Mesothelial cell of epicardium (in vitro differentiated cells): Measurements from ENCODE around the gene CISH. TPM values are rescaled to one million over a fixed set of nuclear protein-coding genes. Genes with fewer than 3 reads are reported as not detected.
A peak's percentile ranks its signal among the peaks of the same experiment; 100 is the strongest.

ENCODE experiments used
- DNase-seq, 2 experiments: peaks; one replicate each; pipeline ENCODE4 v3.0.0; 2021; ENCODE audit warnings: low spot score in 2 of 2; ENCODE audit not compliant: unreplicated experiment in 2 of 2
- H3K27ac Mint-ChIP-seq: 2 replicates; pipeline ENCODE4 v1.8.0; 2021; ENCODE audit warnings: mixed read lengths
- H3K27me3 Mint-ChIP-seq: 2 replicates; pipeline ENCODE4 v1.8.0; 2021; ENCODE audit warnings: low read depth, mixed read lengths
- H3K36me3 Mint-ChIP-seq: 2 replicates; pipeline ENCODE4 v1.8.0; 2021; ENCODE audit warnings: mixed read lengths
- H3K4me1 Mint-ChIP-seq: 2 replicates; pipeline ENCODE4 v1.8.0; 2021; ENCODE audit warnings: mixed read lengths
- H3K4me3 Mint-ChIP-seq: 2 replicates; pipeline ENCODE4 v1.8.0; 2021; ENCODE audit warnings: mild to moderate bottlenecking, moderate library complexity, mixed read lengths
- H3K9me3 Mint-ChIP-seq: 2 replicates; pipeline ENCODE4 v1.8.0; 2021; ENCODE audit warnings: mixed read lengths
- CTCF ChIP-seq: fragments of 200-600 bp; sonication (generic); IDR thresholded peaks from one replicate; pipeline ENCODE4 v1.5.0; 2021; ENCODE audit warnings: antibody characterized with exemption; ENCODE audit not compliant: unreplicated experiment
- total RNA-seq: library from RNA; stranded (reverse); gene quantifications from 3 replicates; pipeline ENCODE4 v1.2.1, GENCODE V29; 2021

Gene CISH
- total RNA-seq, 1 donor from 2014 or later = 15.2 TPM

DNA sequence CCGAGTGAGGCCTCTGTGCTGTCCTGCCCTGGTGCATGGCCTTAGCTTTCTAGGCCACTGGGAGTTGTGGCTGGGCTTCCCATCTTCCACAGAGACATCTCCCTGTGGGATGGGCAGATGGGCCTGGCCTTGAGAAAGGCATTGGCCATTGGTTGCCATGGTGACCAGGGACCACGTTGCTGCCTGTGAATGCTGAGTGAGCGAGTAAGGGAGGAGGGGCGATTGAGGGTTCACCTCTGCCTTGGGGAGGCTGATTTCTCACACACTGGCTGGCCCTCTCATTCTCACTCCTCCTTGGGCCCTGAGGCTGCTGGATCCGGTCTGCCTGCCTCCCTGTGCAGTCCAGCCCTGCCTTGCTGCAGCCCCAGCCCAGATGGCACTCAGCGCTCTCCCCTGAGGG is 36.7 kb upstream of the CISH start:
- H3K27me3 Mint-ChIP-seq = no peaks in the 10 kb centered on the region
- no peak for TF ChIP-seq CTCF
- no peak for DNase-seq
- H3K36me3 Mint-ChIP-seq = peaks cover 19% of the 10 kb centered on the region
- H3K4me1 Mint-ChIP-seq = peaks cover 2% of the 10 kb centered on the region
- H3K27ac Mint-ChIP-seq = no peak overlapping the region
- H3K4me3 Mint-ChIP-seq = no peak overlapping the region
- H3K9me3 Mint-ChIP-seq = no peaks in the 10 kb centered on the region

GRCh38 chr3:50645378-50645777 is 33.8 kb upstream of the CISH start:
- TF ChIP-seq CTCF = no peak
- H3K4me1 Mint-ChIP-seq = no peaks in the 10 kb centered on the region
- peaks cover 21% of the 10 kb centered on the region for H3K36me3 Mint-ChIP-seq
- no peak overlapping the region for H3K27ac Mint-ChIP-seq
- H3K4me3 Mint-ChIP-seq = no peak overlapping the region
- H3K9me3 Mint-ChIP-seq = no peaks in the 10 kb centered on the region
- H3K27me3 Mint-ChIP-seq = no peaks in the 10 kb centered on the region
- no peak for DNase-seq

DNA sequence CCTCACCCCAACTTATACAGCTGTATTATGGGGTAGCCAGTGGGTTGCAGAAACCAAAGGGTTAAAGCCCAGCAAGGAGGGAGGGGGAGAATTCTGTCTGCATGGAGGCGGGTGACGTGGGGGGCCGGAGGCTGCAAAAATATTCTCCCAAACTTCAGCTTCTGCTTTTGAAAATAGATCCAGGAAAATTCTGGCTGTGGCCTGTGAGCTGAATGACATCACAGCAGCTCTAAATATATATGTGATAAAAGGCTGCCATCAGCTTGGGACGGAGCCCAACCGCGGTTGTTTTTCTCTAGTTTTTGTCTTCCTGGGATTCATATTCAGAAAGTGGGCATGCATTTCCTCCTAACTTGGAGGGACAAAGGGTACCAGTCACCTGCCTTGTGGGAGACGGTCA is 33.0 kb upstream of the CISH start:
- Mint-ChIP-seq H3K4me1 (no peaks in the 10 kb centered on the region), H3K4me3 (no peak overlapping the region), H3K27me3 (no peaks in the 10 kb centered on the region), H3K36me3 (peaks cover 21% of the 10 kb centered on the region), H3K9me3 (no peaks in the 10 kb centered on the region), H3K27ac (no peak overlapping the region)
- no peak for DNase-seq
- no peak for TF ChIP-seq CTCF

DNA sequence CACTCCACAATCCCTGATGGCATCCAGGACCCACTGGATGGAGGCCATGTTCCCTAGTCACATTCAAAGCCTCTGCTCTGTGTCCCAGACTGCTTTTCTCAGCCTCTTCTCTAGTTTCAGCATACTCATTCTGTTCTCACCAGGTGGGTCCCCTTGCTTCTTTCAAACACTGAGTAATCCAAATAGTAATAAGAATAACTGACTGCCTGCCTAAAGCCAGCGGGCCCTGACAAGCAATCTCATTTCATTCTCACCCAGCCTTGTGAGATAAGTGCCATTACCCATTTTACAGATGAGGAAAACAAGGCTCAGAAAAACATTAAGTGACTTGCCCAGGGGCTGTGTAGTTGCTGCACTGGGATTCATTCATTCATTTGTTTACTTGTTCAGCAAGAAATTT is 30.8 kb upstream of the CISH start:
- Mint-ChIP-seq H3K4me3 (no peak overlapping the region), H3K4me1 (peaks cover 10% of the 10 kb centered on the region), H3K36me3 (peaks cover 18% of the 10 kb centered on the region), H3K9me3 (no peaks in the 10 kb centered on the region), H3K27ac (no peak overlapping the region), H3K27me3 (no peaks in the 10 kb centered on the region)
- no peak for DNase-seq
- no peak for TF ChIP-seq CTCF

- no peak overlapping the region for H3K27ac Mint-ChIP-seq
- TF ChIP-seq CTCF = no peak
- peaks cover 6% of the 10 kb centered on the region for H3K36me3 Mint-ChIP-seq
- no peaks in the 10 kb centered on the region for H3K9me3 Mint-ChIP-seq
- no peak for DNase-seq
- peaks cover 20% of the 10 kb centered on the region for H3K4me1 Mint-ChIP-seq
- no peaks in the 10 kb centered on the region for H3K27me3 Mint-ChIP-seq
- no peak overlapping the region for H3K4me3 Mint-ChIP-seq
These were observed 27.5 kb upstream of the CISH start for GRCh38 chr3:50639055-50639494.

DNA sequence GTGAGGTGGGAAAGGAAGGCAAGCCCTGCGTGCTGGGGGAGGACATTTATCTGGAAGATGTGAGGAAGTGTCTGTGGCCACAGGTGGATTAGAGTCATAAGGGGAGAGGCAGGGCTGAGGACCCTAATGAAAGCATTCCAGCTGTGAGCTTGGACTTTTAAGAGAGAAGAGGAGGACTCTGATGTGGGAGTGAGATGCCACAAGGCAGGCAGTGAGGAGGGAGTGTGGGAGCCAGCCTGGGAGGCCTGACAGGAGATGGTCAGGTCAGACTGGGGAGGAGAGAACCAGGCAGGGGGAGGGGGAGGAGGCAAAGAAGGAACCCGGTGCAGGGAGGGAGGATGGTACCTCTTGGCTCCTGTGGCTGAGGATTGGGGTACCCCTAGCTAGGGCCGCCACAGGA is 26.4 kb upstream of the CISH start:
- DNase-seq = no peak
- no peaks in the 10 kb centered on the region for H3K27me3 Mint-ChIP-seq
- H3K9me3 Mint-ChIP-seq = no peaks in the 10 kb centered on the region
- H3K4me1 Mint-ChIP-seq = peaks cover 21% of the 10 kb centered on the region
- H3K4me3 Mint-ChIP-seq = no peak overlapping the region
- peak overlapping the region; percentile 23 for H3K27ac Mint-ChIP-seq
- no peak for TF ChIP-seq CTCF
- peaks cover 2% of the 10 kb centered on the region for H3K36me3 Mint-ChIP-seq
